Tibial artery (tissue), 4 donors: ENCODE results near the gene SRGAP3.

ENCODE experiments used
- DNase-seq, 2 donors: peaks; one replicate each; pipeline ENCODE4 v3.0.0-alpha.2; 2019
- H3K27ac ChIP-seq, 2 donors: fragments of 200-600 bp; sonication (generic) in 1 of 2; 1 replicate in 1 of 2; 2 replicates in 1 of 2; pipeline ENCODE4 v1.5.1; 2018 to 2019; ENCODE audit warnings: mild to moderate bottlenecking in 1 of 2
- H3K27me3 ChIP-seq, 2 donors: fragments of 200-600 bp; sonication (generic) in 1 of 2; one replicate each; pipeline versions ENCODE4 v1.5.1 to v1.6.0; 2016 to 2019
- H3K36me3 ChIP-seq, 3 donors: fragments of 200-600 bp; sonication (generic) in 2 of 3; one replicate each; pipeline ENCODE4 v1.5.1; 2016 to 2019; ENCODE audit warnings: mild to moderate bottlenecking in 2 of 3
- H3K4me1 ChIP-seq, 4 donors: fragments of 200-600 bp; sonication (generic) in 2 of 4; 1 replicate in 3 of 4; 2 replicates in 1 of 4; pipeline ENCODE4 v1.5.1; 2016 to 2019
- H3K4me3 ChIP-seq, 2 donors: fragments of 200-600 bp; sonication (generic) in 1 of 2; 1 replicate in 1 of 2; 2 replicates in 1 of 2; pipeline ENCODE4 v1.5.1; 2018 to 2019; ENCODE audit warnings: mild to moderate bottlenecking in 2 of 2
- H3K9me3 ChIP-seq, 3 donors: fragments of 200-600 bp; sonication (generic) in 1 of 3; one replicate each; pipeline ENCODE4 v1.5.1; 2016 to 2019
- intact Hi-C: fragments of 100-400 bp; cut with DNase I; formaldehyde crosslinking; loops from one replicate; pipeline ENCODE4 v1.15.0; 2023; ENCODE audit warnings: low total_unique reads
- TF ChIP-seq, protein P1 (sequence below), 2 experiments: fragments of 200-600 bp in 1 of 2; fragments of 450-650 bp in 1 of 2; IDR thresholded peaks; one replicate each; pipeline ENCODE4 v1.5.1; 2017 to 2019; ENCODE audit warnings: antibody characterized with exemption in 2 of 2, mild to moderate bottlenecking in 1 of 2, moderate library complexity in 1 of 2

Gene SRGAP3

DNA sequence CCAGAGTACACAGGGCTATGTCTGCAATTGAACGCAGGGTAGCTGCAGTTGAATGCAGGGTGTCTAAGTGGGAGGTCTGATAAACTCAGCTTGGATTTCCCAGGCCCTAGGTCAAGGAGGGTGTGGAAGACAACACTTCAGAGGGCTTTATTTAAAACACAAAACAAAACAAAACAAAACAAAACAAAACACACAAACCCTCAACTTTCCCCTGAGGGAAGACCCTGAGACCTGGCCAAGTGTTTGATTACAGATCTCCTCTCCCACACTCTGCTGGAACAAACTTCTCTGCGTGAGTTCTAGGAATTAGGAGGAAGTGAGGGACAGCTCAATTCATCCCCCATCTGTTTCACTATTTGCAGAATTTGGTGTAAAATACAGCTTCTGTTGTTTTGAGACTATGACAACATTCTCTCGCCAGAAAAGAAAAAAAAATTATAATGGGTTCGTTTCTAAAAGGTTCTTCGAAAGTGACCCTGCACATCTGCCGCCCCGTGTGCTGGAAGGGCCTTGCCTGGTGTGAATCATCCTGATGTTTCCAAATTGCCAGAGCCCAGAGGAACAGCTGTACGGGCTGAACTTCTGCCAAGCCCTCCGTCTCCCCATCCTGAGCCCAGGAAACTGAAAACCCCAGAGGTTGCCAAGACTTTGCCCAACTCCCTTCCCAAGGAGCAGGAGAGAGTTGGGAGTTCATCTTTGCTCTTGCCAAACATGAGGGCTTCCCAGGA, 212.9 kb downstream of the SRGAP3 start:
- H3K9me3 ChIP-seq, result no peaks in the 10 kb centered on the region
- TF ChIP-seq, protein P1, sequence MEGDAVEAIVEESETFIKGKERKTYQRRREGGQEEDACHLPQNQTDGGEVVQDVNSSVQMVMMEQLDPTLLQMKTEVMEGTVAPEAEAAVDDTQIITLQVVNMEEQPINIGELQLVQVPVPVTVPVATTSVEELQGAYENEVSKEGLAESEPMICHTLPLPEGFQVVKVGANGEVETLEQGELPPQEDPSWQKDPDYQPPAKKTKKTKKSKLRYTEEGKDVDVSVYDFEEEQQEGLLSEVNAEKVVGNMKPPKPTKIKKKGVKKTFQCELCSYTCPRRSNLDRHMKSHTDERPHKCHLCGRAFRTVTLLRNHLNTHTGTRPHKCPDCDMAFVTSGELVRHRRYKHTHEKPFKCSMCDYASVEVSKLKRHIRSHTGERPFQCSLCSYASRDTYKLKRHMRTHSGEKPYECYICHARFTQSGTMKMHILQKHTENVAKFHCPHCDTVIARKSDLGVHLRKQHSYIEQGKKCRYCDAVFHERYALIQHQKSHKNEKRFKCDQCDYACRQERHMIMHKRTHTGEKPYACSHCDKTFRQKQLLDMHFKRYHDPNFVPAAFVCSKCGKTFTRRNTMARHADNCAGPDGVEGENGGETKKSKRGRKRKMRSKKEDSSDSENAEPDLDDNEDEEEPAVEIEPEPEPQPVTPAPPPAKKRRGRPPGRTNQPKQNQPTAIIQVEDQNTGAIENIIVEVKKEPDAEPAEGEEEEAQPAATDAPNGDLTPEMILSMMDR (IDR thresholded peaks at IDR 0.05), result no peak
- peak; percentile 69 to 83 for DNase-seq
- peak overlapping the region in 1 of 2 donors; percentile 36 for H3K27ac ChIP-seq
- H3K27me3 ChIP-seq, result no peaks in the 10 kb centered on the region
- intact Hi-C loops, result no loop called here
- peaks cover 0 to 15% (median 6%) of the 10 kb centered on the region in 4 donors for H3K4me1 ChIP-seq
- H3K4me3 ChIP-seq, result no peak overlapping the region
- H3K36me3 ChIP-seq, result no peaks in the 10 kb centered on the region

DNA sequence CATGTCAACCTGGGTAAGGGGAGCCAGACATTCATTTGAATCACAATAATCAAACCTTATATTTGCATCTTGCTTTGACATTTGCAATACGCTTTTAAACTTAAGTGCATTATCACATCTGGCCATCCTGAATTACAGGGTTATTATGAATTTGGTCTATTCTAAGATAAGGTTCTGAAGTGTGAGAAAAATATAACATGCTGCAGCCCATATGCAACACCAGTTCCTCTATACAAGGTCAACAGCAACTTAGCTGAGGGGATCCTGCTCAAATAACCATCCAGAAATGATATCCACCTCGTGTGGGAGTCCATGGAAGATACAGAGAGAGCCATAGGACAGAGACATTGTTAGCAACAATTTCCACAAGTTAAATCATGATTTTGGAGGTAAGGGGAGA, 213.5 kb downstream of the SRGAP3 start:
- Histone ChIP-seq H3K27ac (no peak overlapping the region), H3K4me3 (no peak overlapping the region), H3K9me3 (no peaks in the 10 kb centered on the region), H3K36me3 (no peaks in the 10 kb centered on the region), H3K4me1 (peaks cover 0 to 15% (median 6%) of the 10 kb centered on the region in 4 donors), H3K27me3 (no peaks in the 10 kb centered on the region)
- intact Hi-C loops, result no loop called here
- no peak for DNase-seq
- TF ChIP-seq, protein P1 (IDR thresholded peaks at IDR 0.05), result no peak

DNA sequence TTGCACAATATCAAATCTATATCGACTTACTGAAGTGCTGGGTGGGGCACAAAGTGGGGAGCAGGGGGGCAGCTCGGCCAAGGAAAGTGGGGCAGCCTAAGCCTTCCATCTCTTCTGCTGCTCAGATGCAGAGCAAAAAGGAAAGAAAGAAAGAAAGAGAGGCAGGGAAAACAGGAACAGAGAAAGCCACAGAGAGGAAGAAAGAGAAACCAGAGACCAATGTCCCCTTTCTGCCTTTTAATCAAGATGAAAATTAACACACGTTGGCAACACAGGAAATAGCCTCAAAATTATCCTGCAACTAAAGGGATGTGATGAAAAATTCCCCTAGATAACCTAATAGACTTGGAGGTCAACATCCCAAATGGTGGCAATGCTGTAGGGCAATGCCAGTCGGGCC, 214.0 kb downstream of the SRGAP3 start:
- TF ChIP-seq, protein P1 (IDR thresholded peaks at IDR 0.05), result no peak
- no peak overlapping the region for H3K27ac ChIP-seq
- intact Hi-C loops, result no loop called here

DNA sequence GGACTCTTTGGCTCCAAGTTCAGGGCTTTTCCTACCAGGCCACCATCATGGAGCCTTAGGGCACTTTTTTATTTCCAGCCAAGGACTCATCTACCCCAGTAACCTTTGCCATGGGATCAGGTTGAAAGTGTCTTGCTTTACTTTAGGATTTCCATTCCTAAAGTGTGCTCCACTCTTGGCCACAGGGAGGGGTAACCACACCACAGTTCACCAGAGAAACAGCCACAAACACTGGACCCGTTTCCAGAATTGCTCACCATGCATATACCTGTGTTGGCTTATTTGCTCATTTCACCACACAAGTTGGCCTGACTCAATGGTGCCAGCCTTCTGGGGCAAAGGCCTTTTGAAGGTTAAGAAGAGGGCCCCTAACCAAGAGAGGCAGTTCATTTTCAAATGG, 215.6 kb downstream of the SRGAP3 start:
- DNase-seq, result no peak
- TF ChIP-seq, protein P1 (IDR thresholded peaks at IDR 0.05), result no peak
- peaks cover 0 to 15% (median 6%) of the 10 kb centered on the region in 4 donors for H3K4me1 ChIP-seq

More for the DNA sequence above, 214.0 kb downstream of the SRGAP3 start:
- no peak for DNase-seq
- Histone ChIP-seq H3K27me3 (no peaks in the 10 kb centered on the region), H3K4me3 (no peak overlapping the region), H3K9me3 (no peaks in the 10 kb centered on the region), H3K4me1 (peaks cover 0 to 15% (median 6%) of the 10 kb centered on the region in 4 donors), H3K36me3 (no peaks in the 10 kb centered on the region)

DNA sequence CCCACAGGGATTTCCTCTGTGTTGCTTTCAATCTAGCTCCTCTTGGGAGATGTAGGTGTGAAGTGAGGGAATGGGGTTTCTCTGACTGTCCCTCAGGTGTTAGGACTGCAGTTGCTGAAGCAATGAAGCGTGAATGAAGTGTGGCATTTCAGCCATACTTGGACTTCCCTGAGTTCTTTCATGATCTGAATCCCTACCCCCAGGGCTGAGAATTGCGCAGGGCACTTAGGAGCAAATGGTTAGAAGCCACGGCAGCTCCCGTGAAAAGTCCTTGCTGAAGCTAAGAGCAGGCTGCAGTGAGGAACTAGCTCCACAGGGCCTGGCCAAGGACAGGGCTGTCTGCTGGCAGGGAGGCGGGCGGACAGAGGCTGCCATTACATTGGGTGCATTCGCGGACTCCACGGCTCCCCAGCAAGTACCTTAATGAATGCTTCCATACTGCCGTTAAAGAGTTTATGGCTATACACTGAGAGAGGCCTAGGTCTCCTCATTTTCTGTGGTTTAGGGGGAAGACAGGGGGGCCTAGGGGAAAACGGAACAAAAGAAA, 217.1 kb downstream of the SRGAP3 start:
- Histone ChIP-seq H3K4me3 (no peak overlapping the region), H3K9me3 (no peaks in the 10 kb centered on the region), H3K27me3 (no peaks in the 10 kb centered on the region), H3K4me1 (peaks cover 0 to 28% (median 16%) of the 10 kb centered on the region in 4 donors), H3K36me3 (no peaks in the 10 kb centered on the region), H3K27ac (no peak overlapping the region)
- intact Hi-C loops, result no loop called here
- TF ChIP-seq, protein P1 (IDR thresholded peaks at IDR 0.05), result no peak
- DNase-seq, result no peak

More for the DNA sequence above, 215.6 kb downstream of the SRGAP3 start:
- no peaks in the 10 kb centered on the region for H3K36me3 ChIP-seq
- no peak overlapping the region for H3K27ac ChIP-seq
- intact Hi-C loops, result no loop called here
- no peak overlapping the region for H3K4me3 ChIP-seq
- H3K27me3 ChIP-seq, result no peaks in the 10 kb centered on the region
- H3K9me3 ChIP-seq, result no peaks in the 10 kb centered on the region
